PFSK-1 (cell line): Measurements from ENCODE around the gene GLIPR2.

Experiments
- FOXP2 ChIP-seq: optimal IDR thresholded peaks from 2 replicates; pipeline ENCODE3; 2011; ENCODE audit warnings: borderline replicate concordance, control low read depth, inconsistent platforms; ENCODE audit not compliant: insufficient read depth; ENCODE audit errors: extremely low read length, extremely low read depth
- POLR2AphosphoS5 ChIP-seq: IDR thresholded peaks from 2 replicates; pipeline ENCODE4 v1.6.1; 2012; ENCODE audit warnings: low read depth, mild to moderate bottlenecking, control low read depth, low read length, moderate library complexity
- REST ChIP-seq, 2 experiments: IDR thresholded peaks; 2 replicates each; pipeline versions ENCODE4 v1.6.1 to v1.8.0; 2011 to 2012; ENCODE audit warnings: low read depth in 2 of 2, low read length in 2 of 2, control low read depth in 1 of 2, inconsistent platforms in 1 of 2, mild to moderate bottlenecking in 1 of 2, moderate library complexity in 1 of 2; ENCODE audit not compliant: insufficient read depth in 1 of 2
- SIN3A ChIP-seq: IDR thresholded peaks from 2 replicates; pipeline ENCODE4 v1.6.1; 2012; ENCODE audit warnings: mild to moderate bottlenecking, low read length, moderate library complexity, borderline replicate concordance; ENCODE audit not compliant: insufficient read depth
- TAF1 ChIP-seq: IDR thresholded peaks from 2 replicates; pipeline ENCODE4 v1.6.1; 2012; ENCODE audit warnings: low read length, control low read depth, borderline replicate concordance; ENCODE audit not compliant: insufficient read depth

- TF ChIP-seq TAF1 (no peak), POLR2AphosphoS5 (no peak), SIN3A (no peak), REST (IDR thresholded peaks at IDR 0.05; ENCODE audit: insufficient read depth in 1 of 2, low read depth in 2 of 2, low read length in 2 of 2) (no peak), FOXP2 (no peak)
Measured at GRCh38 chr9:36163049-36163785, 26.7 kb downstream of the GLIPR2 start.
